NK-92 (cell line): ENCODE measurements around the gene CDCA5.

ENCODE experiments used
- DNase-seq: peaks from one replicate; lab custom pipeline; 2025; ENCODE audit not compliant: unreplicated experiment; lab: John Stamatoyannopoulos, UW

The CDCA5 gene, protein sequence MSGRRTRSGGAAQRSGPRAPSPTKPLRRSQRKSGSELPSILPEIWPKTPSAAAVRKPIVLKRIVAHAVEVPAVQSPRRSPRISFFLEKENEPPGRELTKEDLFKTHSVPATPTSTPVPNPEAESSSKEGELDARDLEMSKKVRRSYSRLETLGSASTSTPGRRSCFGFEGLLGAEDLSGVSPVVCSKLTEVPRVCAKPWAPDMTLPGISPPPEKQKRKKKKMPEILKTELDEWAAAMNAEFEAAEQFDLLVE

DNA sequence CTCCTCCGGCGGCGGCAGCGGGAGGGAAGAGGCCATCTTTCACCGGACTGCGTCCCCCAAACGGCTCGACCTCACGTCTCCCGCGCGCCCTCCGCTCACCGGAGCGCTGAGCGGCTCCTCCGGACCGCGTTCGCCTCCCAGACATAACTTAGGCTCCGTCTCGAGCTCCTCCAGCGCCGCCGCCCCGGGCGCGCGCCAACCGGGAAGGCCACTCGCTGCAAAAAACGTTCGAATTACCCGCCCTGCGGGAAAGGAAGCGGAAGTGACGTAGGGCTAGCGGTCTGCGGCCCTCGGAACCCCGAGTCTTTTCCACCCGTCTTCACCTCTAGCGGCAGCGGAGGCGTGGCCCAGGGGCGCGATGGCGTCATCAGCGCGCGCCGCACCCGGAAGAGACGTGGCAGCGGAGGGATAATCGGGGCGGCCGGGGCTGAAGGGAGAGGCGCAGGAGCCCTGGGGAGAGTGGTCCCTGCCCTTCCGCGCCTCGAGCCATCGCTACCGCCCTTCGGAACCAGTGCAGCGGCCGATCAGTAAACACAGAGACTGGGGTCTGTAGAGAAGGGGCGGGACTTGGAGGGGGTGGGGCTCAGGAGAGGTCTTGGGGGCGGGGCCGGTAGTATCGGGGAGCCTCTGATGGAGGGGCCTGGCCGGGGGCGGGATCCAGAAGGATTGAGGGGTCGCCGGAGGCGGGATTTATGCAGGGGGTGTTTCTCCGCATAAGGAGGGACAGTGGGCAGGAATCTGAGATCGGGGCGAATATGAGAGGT is at the start of gene CDCA5, which contains the start of gene ZFPL1:
CDCA5 (minus strand) TSS at position 207 of the 764 bp plus-strand sequence; CDS start at position 145, 62 bp downstream.
ZFPL1 (plus strand) TSS at position 389 of the 764 bp plus-strand sequence. CDS start 477 bp downstream, outside the sequence.
- DNase-seq, result peak; percentile 73

DNA sequence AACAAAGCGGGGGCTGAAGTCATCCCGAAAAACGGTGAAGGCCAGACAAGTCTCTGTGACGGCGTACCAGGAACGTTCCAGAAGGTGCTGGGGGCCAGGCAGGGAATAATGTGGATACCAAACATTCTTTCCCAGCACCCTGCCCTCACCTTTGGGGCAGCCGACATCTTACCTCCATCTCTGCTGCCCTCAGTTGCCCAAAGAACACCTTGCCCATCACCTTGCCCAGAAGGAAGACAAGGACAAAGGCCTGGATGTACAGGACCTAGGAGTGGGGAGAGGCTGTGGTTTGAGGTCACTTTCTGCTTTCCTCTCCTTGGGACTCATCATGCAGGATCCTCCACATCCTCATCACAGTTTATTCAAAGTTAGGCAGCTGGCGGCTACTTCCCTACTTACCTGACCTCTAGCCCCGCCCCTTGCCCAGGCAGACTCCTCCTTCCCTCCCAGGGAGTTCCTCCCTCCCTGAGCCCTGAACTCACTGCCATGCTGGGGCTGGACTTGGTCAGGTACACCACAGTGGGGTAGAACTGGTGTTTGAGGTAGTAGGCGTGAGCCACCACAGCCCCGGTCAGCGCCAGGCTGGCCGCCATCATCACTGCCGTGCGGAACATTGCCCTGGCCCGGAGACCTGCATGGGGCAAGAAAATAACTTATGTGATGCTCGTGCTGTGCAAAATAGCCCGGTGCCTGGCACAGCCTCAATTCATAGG is 49.3 kb upstream of the CDCA5 start:
- DNase-seq, result no peak

DNA sequence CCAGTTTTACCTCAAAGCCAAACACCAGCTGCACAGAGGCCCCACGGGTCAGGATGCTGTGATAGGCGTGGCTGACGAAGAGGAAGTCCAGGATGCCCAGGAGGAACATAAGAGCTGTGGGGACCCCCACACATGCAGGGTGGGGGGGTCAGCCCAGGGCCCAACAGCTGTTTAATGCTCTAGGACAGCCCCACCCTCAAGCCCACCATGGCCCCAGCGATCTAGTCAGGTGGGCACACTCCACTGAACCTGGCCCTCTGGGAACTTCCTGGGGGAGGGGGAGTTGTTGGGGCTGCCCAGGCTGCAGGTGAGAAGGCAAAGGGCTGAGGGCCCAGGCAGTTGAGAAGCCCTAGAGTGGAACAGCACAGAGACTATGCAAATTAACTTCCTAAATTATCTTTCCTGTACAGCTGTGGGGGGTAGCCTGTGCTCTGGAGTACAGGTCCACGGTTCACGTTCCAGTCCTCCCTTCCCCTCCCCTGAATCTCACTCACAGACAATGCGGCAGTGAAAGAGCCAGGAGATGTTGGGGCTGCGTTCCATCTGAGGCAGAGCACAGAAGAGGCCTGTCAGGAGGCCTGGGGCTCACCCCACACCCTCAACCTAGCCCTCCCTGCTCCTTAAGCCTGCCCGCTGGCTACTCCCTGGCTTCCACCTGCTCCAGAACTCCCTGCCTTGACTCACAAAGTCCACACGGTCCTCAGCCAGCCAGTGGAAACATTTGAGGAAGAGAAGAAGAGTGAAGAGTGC is 48.6 kb upstream of the CDCA5 start:
- DNase-seq, result no peak

DNA sequence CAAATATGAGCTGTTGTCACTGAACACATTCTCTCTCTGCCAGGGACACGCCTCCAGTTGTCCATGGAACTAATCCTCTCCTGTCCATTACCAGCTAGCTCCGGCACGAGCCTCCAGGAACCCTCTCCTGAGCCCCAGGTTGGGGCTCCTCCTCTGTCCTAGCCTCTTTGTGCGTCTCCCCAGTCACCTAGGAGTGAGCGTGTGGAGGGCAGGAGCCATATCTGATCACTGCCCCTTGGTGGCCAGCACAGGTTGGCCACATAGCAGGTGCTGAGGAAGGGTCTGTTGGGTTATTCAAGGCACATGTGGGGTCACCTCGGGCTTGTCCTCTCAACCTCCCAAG is 48.0 kb upstream of the CDCA5 start:
- DNase-seq, result no peak

DNA sequence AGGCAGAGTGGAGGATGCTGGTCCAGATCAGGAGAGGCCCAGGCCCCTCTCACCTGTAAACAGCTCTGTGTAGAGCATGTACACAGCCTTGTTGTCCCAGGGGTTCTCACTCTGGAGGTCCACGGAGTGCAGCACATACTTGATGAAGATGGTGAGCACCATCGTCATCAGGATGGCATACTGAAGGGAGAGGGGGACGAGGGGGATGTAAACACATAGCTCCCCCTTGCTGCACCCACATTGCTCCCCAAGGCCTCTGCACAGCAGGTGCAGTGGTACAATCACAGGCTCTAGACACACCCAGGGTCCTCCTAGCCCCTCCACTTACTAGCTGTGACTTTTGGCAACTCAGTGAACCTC is 47.6 kb upstream of the CDCA5 start:
- no peak for DNase-seq

DNA sequence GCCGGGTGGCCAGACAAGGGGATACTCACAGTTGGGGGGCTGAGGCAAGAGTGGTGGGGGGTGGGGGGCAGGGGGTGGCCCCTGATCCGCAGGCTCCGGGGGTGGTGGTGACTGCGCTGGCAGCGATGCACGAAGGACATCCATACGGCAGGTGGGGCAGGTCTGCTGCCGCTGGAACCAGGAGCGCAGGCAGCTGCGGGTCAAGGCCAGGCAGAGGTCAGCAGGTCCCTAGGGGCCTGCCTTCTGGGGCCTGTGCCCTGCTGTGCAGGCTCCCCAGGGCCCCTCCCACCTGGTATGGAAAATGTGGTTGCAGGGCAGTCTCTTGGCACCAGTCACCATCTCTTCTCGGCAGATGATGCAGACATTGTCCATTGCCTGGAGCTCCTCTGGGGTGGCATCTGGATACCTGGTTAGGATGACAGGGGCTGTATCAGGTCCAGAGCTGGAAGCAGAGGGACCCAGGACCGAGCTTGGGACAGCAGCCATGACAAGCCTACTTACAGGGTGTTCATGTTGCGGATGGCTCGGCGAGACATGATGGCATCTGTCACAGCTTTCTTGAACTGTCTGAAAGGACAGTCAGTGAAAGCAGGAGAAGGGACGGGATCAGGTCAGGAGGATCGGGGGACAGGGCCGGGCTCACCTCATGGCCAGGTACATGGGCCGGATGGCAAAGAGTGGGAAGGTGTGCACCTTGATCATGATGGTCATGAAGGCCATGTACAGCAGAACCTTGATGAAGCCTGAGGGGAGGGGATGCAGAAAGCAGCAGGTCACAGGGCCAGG is 47.0 kb upstream of the CDCA5 start:
- DNase-seq, result no peak

DNA sequence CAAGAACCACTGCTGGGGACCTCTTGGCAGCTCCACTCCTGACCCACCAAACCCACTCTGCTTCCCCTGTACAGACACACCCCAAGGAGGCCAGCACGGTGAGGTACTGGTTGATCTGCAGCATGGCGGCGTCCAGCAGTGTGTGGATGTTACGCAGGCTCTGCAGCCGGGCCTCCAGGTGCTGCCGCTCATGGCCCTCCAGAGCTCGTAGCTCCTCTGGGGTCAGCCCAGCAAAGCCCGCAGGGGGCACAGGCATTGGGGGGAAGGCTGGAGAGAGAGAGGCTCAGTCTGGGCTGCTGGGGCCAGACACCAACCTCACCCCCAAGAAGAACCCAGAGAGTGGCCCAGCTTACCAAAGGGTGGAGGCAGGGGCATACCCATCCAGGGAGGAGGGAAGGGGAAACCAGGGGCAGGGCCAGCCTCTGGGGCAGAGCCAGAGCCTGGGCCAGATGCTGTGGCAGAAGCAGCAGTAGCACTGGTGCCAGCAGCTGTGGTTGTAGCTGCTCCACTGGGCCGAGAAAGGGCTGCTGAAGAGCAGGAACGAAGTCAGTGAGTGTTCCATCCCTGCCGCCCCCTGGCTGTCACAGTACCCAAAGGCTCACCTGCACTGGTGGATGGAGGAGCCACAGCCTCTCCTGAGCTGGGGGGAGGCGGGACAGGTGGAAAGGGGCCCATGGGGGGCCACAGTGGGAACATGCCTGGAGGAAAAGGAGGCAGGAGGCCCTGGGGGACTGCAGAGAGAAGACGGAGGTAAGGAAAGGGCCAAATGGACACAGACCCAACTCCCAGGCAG is 46.0 kb upstream of the CDCA5 start:
- no peak for DNase-seq

DNA sequence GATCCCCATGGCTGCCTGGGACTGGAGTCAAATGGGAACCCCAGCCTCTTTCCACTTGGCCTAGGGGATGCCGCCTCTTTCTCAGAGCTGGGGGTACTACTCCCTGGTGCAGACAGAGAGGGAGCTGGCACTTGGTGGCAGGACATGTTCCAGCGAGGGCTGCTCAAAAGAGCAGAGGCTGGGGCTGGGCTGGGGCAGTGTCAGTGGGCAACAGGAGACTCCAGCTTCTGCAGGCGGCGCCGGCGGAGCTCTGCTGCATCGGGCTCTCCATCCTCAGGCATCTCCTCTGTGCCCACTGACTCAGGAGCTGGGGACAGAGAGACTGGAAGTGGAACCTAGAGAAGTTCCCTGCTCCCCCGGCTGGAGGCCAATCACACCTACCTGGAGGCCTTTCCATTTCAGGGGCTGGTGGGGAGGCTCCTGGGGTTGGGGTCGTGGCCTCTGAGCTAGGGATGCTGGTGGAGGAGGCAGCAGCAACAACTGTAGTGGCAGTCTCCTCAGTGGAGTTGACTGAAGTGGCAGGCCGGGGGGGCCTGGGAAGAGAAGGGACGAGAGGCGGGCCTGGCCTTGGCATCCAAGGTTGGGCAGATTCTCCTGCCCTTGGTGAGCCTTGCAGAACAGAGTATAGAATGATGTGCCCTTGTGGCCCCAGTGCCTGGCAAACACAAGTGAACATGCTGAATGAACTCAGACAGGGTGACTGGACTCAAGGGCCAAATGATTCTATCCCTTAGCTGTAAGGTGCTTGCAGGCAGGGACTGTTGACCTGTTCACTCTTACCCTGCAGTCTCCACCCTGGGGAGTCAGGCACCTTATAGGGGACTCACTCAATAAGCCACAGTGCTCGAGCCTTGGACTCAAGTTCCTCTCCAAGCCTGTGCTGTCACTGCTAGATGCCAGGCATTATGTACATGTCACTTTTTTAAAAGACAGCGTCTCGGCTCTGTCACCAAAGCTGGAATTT is 44.6 kb upstream of the CDCA5 start:
- DNase-seq, result no peak

DNA sequence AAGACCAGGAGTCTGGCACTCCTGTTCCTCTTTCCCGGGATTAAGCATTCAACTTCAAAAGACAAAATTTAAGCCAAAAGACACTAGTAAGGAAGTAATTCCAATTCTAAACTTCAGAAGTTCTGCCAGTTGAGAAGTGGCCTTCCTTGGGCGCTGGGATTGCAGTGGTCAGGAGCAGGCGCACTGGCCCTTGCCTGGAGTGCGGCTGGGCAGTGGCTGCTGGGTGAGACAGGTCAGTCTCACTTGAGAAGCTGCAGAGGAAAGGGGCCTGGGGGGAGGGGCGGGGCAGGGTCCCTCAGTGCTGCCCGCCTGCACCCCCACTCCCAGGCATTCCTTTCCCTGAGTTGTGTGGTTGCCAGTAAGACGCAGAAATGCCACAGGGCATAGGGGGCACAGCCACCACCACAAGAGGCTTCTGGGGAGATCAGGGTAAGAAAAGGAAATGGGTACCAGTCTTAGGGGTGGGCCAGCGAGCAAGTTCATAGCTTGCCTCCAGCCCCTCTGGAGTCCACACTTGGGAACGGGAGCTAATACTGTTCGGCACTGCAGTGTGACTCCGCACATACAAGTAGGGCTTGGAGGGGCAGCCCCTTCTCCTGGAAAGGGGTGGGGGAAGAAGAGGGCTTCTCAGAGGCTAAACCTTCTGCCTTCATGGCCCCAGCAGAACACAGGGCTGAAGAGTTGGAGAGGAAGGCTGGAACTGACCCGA is 43.8 kb upstream of the CDCA5 start:
- no peak for DNase-seq

DNA sequence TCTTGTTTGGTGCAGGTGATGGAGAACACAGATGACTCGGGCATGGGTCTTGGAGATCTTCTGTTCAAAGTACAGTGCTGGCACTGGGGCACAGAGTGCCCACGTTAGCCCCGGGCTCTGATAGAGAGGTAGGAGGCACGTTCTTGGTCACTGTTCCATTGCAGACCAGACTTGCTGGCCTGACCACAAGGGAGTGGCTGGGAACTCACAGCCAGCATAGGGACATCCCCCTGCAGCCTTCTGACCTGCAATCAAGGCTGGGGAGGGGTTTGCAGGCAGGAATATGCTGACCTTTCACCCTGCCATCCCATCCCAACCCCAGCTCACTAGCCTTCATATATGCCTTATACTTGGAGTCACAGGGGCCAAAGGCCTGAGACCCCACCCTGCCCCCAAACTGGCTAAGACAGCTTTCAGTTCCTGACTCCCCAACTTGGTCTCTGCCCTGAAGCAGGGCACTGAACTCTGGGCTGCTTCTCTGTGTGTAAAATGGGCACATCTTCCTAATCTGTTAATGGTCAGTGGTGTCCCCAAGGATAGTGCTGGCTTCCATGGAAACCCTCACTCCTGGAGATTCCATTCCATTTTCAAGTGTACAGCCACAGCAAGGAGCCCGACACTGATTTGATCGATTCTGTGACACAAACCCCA is 42.9 kb upstream of the CDCA5 start:
- no peak for DNase-seq

DNA sequence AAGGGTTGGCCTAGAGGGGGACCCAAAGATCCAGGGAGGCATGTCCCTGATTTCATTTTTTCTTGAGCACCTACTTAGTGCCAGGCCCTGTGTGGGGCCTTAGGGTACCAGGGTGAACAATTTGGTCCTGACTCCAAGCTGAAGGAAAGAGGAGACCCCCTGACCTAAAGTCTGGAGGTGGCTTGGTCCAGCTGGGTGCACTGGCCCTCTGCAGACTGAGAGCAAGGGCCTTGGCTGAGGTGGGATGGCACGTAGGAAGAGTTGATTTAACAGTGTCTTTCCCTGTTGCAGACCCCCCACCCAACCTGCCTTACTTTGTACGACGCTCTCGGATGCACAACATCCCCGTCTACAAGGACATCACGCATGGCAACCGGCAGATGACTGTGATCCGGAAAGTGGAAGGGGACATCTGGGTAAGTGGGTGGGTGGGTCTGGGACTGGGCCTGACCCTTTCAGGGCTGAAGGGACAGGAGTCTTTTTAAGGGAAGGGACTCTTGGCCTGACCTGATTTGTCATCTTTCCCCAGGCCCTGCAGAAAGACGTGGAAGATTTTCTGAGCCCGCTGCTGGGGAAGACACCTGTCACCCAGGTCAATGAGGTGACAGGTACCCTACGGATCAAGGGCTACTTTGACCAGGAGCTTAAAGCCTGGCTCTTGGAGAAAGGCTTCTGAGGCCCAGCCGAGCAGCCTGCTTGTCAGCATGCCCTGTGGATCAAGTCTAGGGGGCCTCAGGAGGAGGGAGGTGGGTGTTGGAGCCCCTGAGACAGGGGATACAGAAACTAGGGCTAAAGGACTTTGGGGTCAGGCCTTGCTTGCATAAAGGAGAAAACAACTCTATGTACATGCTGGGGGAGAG is 41.6 kb upstream of the CDCA5 start:
- DNase-seq, result no peak

DNA sequence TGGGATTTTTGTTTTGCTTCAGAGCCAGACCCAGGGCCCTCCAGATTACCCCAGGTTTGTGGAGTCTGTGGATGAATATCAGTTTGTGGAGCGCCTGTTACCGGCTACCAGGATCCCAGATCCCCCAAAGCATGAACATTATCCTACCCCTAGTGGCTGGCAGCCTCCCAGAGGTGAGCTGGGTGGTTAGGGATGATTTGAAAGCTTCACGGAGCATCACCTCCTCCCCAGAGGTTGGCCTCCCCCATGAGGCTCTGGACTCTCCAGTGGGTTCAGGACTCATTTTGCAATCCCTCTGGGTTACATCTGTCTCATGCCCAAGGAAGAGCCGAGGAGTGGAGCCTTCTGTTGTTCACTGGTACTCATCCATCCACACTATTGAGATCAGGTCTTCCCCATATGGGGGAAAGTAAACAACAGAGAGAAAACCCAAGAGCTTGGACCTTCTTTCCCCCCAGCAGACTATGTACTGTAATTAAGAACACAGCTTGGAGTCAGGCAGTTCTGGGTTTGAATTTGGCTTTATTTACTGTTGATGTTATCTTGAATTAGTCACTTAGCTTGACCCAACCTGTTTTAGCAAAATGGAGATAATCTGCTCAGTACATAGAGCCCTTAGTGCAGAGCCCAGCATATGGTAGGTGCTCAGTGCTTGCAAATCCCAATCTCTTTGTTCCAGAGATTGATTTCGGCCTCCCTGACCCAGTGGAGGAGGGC is 40.8 kb upstream of the CDCA5 start:
- no peak for DNase-seq

DNA sequence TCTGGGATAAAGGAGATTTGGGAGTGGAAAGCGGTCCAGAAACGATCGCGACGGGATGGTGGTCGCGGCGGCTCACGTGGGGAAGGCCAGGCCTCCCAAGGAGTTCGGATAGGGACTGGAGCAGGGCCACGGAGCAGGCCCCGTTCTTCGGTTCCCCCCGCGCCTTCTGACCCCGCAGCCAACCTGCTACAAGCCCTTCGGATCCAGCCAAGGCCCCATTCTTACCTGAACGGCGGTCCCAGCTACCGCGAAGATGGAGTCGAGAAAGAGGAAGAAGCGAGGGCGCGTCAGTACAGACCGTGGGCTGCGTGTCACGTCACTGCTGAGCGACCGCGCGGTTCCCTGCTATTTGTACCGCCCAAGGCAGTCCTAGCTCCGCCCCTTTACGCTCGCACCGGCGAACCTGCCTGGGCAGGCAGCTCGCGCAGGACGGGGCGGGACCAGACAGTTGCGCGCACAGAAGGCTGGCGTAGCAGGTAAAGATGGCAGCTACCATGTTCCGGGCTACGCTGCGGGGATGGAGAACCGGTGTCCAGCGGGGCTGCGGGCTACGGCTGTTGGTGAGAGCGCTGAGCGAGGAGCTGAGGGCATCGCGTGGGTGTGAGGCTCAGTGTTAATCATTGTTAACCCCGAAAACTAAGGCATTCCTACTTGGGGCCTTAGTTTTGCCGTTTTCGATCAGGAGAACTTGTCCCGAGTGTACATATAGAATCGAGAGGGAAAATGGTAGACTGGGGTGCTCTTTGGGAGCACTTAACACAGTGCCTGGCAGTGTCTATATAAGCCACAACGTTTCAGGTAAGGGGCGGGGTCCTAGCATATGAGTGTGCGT is 38.2 kb upstream of the CDCA5 start, which contains the start of the genes FAU and MRPL49:
FAU (minus strand) TSS at position 270 of the 832 bp plus-strand sequence. CDS start 321 bp downstream, outside the sequence.
MRPL49 (plus strand) TSS at position 457 of the 832 bp plus-strand sequence; CDS start at position 483, 26 bp downstream.
- DNase-seq, result peak; percentile 89

DNA sequence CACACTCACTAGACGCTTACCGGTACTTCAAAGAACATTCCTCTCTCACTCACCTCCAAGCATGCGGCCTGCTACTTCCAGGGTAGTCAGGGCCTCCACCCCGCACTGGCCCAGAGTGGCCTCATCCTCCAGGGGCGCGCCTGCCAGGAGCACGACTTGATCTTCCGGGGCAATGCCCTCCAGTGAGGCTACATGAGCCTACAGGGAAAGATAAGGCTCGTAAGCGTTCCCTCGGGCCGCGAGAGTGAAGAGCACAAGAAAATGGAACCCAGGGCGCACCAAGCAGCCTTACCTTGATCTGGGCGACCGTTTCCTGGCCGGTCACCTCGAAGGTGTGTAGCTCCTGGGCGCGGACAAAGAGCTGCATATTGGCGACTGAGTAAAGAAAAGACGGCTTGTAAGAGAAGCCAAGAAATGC is 37.6 kb upstream of the CDCA5 start:
- no peak for DNase-seq

DNA sequence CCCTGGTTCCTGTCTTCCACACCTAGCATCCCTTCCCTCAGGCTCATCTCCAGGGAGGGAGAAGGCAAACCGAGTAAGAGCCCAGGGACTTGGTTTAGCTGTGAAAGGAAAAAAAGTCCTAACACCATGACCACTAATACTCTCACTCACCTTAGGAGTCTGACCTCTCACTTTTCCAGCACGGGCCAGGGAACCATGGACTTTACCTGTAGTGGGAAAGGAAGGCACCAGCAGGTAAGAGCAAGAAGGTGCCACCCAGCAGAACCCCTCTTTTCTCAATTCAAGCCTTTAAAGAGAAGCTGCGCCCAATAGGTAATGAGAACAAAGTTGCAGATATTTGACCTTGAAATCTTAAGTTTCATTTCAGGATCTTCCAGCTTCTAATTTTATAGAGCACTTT is 37.0 kb upstream of the CDCA5 start:
- no peak for DNase-seq
